GM08714 (cell line): ENCODE results near the gene LPP.

Source experiments
- H3K4me3 ChIP-seq: fragments of 200-500 bp; sonication (Bioruptor generic); 2 replicates; pipeline ENCODE4 v1.5.1; 2014; ENCODE audit warnings: mild to moderate bottlenecking, low read length, inconsistent platforms
- ZNF274 ChIP-seq: IDR thresholded peaks from 2 replicates; pipeline ENCODE4 v1.6.1; 2012; ENCODE audit warnings: mild to moderate bottlenecking, low read depth, low read length

LPP gene

GRCh38 chr3:188649521-188649920, 495.6 kb downstream of the LPP start:
- no peak for TF ChIP-seq ZNF274

GRCh38 chr3:188656196-188656982, 502.4 kb downstream of the LPP start:
- H3K4me3 ChIP-seq = no peak overlapping the region
- TF ChIP-seq ZNF274 = no peak

More at GRCh38 chr3:188649521-188649920, 495.6 kb downstream of the LPP start:
- H3K4me3 ChIP-seq = no peak overlapping the region

- no peak for TF ChIP-seq ZNF274
- H3K4me3 ChIP-seq = no peak overlapping the region
Observed at GRCh38 chr3:188658606-188659005, 504.6 kb downstream of the LPP start.

GRCh38 chr3:188659449-188660090, 505.6 kb downstream of the LPP start:
- no peak for TF ChIP-seq ZNF274
- H3K4me3 ChIP-seq = no peak overlapping the region

- TF ChIP-seq ZNF274 = no peak
- H3K4me3 ChIP-seq = no peak overlapping the region
Observed at GRCh38 chr3:188660415-188660814, 506.5 kb downstream of the LPP start.

GRCh38 chr3:188661806-188662205, 507.8 kb downstream of the LPP start:
- no peak for TF ChIP-seq ZNF274
- no peak overlapping the region for H3K4me3 ChIP-seq

GRCh38 chr3:188662214-188662613, 508.3 kb downstream of the LPP start:
- TF ChIP-seq ZNF274 = no peak
- H3K4me3 ChIP-seq = no peak overlapping the region

- H3K4me3 ChIP-seq = no peak overlapping the region
- no peak for TF ChIP-seq ZNF274
Observed at GRCh38 chr3:188662795-188663194, 508.8 kb downstream of the LPP start.

GRCh38 chr3:188663839-188664238, 509.9 kb downstream of the LPP start:
- H3K4me3 ChIP-seq = no peak overlapping the region
- TF ChIP-seq ZNF274 = no peak

GRCh38 chr3:188664795-188665194, 510.8 kb downstream of the LPP start:
- TF ChIP-seq ZNF274 = no peak
- H3K4me3 ChIP-seq = no peak overlapping the region

- no peak for TF ChIP-seq ZNF274
- no peak overlapping the region for H3K4me3 ChIP-seq
Observed at GRCh38 chr3:188667926-188668325, 514.0 kb downstream of the LPP start.

GRCh38 chr3:188670446-188670845, 516.5 kb downstream of the LPP start:
- H3K4me3 ChIP-seq = no peak overlapping the region
- TF ChIP-seq ZNF274 = no peak

- no peak for TF ChIP-seq ZNF274
- H3K4me3 ChIP-seq = no peak overlapping the region
Observed at GRCh38 chr3:188671971-188672370, 518.0 kb downstream of the LPP start.

GRCh38 chr3:188672840-188673239, 518.9 kb downstream of the LPP start:
- no peak overlapping the region for H3K4me3 ChIP-seq
- no peak for TF ChIP-seq ZNF274

GRCh38 chr3:188673646-188674186, 519.8 kb downstream of the LPP start:
- no peak for TF ChIP-seq ZNF274
- no peak overlapping the region for H3K4me3 ChIP-seq
